GM12873 (cell line): ENCODE data around the gene UGDH.

Source experiments
- TF ChIP-seq, protein P1 (sequence below): IDR thresholded peaks from 2 replicates; pipeline ENCODE4 v1.5.1; 2012; ENCODE audit warnings: low read depth, mild to moderate bottlenecking, moderate library complexity, low read length, control low read depth; ENCODE audit not compliant: insufficient read depth; ENCODE audit errors: missing control alignments

UGDH gene

DNA sequence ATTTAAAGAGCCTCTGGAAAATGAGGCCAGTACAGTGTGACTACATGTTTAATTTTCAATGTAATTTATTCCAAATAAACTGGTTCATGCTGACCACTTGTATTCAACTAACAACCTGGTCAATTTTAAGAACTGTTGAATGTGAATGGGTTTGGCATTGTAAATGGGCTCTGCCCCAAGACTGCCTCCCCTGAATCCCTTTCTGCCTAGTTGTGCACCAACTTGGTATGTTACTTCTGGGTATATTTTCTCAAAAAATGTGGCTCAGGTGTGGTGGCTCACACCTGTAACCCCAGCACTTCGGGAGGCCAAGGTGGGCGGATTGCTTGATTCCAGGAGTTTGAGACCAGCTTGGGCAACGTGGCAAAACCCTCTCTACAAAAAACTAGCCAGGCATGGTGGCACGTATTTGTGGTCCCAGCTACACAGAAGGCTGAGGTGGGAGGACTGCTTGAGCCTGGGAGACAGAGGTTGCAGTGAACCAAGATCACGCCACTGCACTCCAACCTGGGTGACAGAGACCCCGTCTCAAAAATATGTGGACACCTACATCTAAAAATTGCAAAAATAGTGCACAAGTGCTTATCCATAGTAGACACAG lies 75.7 kb downstream of the UGDH start:
- TF ChIP-seq, protein P1, sequence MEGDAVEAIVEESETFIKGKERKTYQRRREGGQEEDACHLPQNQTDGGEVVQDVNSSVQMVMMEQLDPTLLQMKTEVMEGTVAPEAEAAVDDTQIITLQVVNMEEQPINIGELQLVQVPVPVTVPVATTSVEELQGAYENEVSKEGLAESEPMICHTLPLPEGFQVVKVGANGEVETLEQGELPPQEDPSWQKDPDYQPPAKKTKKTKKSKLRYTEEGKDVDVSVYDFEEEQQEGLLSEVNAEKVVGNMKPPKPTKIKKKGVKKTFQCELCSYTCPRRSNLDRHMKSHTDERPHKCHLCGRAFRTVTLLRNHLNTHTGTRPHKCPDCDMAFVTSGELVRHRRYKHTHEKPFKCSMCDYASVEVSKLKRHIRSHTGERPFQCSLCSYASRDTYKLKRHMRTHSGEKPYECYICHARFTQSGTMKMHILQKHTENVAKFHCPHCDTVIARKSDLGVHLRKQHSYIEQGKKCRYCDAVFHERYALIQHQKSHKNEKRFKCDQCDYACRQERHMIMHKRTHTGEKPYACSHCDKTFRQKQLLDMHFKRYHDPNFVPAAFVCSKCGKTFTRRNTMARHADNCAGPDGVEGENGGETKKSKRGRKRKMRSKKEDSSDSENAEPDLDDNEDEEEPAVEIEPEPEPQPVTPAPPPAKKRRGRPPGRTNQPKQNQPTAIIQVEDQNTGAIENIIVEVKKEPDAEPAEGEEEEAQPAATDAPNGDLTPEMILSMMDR, result no peak

DNA sequence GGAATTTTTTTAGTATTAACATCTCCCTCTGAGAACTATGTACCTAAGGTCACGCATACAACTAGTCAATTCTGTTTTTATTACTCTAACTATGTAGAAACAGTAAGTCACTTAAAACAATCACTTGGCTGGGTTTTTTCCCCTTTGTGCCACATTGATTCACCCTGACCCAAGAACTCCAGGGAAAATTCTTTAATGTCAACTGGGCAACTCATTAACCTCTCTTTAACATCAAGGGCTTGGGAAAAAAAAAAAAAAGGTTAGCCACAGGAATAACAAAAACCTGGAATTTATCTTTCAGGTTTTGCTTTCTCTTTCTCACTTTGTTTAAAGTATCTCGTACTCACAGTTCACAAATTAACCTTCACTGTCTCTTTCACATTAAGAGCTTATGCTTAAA lies 76.6 kb downstream of the UGDH start:
- TF ChIP-seq, protein P1, result no peak
